NOMO-1 treated with dmso at 0.1 percent for 144 hours (cell line): ENCODE results near the gene SPECC1L.
A peak's percentile ranks its signal among the peaks of the same experiment; 100 is the strongest.

Source experiments
- DNase-seq: peaks from one replicate; lab custom pipeline; 2025; ENCODE audit not compliant: unreplicated experiment; lab: John Stamatoyannopoulos, UW

SPECC1L gene

GRCh38 chr22:24412274-24412673 lies 141.6 kb downstream of the SPECC1L start:
- no peak for DNase-seq

GRCh38 chr22:24413271-24413670 lies 142.6 kb downstream of the SPECC1L start:
- no peak for DNase-seq

DNA sequence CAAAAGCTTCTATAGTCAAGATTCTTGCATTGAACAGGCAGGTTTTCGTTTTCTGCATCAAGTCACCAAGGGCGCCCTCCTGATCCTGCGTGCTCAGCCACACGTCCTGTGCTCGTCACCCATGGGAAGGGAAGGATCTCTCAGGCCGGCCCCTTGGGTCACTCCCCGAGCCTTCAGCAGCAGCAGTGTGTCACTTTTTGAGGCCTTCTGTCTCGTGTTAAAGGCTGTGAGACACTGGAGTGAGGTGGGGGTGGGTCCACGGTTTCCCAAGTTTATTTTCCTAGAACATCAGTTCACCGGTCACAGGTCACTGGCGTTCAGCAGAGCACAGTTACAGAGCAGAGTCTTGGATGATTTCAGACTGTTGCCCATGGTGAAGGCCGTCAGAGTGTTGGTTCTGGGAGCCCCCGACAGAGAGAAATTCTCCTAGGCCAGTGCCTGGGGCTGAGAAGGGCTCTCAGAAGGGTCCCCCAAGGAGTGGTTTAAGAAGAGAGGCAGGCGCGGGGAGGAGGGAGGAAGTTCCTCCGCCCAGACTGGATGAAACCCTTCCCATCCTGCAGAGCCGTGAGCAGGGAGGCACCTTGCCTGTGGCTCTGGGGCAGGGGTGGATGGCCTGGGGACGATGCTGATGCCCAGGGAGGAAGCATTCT lies 143.2 kb downstream of the SPECC1L start:
- DNase-seq: no peak

- no peak for DNase-seq
These were observed 143.9 kb downstream of the SPECC1L start for GRCh38 chr22:24414523-24414922.

- DNase-seq: no peak
These were observed 144.6 kb downstream of the SPECC1L start for GRCh38 chr22:24414984-24415945.

GRCh38 chr22:24416095-24416494 lies 145.5 kb downstream of the SPECC1L start:
- DNase-seq: no peak

DNA sequence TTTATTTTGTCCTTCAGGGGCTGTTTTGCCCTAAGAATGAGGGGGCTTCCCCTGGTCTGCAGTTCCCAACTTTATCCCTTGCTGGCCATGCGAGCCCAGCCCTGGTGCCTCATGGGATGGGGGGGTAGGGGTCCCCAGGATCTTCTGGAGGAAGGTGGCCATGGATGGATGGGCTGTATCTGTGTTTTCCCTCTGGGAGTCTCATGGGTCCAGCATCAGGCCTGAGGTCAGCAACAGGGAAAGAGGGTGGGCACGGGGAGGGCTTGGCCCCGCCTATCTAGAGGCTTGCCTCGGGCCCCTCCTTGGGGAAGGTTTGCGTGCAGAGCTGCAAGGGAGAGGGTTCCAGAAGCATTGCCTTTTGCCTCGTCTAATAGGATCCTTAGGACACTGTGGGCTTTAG lies 146.0 kb downstream of the SPECC1L start:
- DNase-seq: no peak

- DNase-seq: no peak
These were observed 146.6 kb downstream of the SPECC1L start for GRCh38 chr22:24417200-24417599.

DNA sequence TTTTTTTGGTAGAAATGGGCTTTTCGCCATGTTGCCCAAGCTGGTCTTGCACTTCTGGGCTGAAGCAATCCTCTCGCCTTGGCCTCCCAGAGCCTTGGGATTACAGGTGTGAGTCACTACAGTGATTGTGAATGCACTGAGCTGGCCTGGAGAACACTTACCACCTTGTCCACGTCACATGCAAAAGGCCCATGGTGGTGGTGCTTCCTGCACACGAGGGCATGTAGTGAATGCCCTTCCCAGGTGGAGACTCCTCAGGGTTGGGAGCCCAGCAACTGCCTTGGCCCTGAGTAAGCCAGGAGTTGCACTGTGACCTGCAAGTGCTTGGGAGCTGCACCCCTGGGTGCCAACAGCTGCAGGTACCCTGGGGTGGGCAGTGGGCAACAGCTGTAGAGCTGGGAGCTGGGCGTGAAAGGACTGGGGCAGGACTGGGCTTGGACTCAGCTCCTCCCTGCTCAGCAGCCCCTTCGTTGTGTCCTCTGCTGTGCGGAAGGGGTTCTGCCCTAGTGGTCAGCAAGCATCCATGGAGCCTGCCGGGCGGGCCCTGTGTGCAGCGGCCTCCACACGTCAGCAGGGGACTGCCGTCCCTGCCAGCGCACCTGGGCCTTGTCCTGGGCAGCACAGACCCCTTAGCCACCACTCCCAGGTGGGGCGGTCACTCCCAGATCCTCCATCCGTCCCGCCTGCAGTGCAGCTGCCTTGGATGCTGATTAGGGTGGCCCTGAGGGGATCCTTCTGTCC lies 147.4 kb downstream of the SPECC1L start:
- DNase-seq: no peak

GRCh38 chr22:24418786-24419474 lies 148.3 kb downstream of the SPECC1L start:
- no peak for DNase-seq

DNA sequence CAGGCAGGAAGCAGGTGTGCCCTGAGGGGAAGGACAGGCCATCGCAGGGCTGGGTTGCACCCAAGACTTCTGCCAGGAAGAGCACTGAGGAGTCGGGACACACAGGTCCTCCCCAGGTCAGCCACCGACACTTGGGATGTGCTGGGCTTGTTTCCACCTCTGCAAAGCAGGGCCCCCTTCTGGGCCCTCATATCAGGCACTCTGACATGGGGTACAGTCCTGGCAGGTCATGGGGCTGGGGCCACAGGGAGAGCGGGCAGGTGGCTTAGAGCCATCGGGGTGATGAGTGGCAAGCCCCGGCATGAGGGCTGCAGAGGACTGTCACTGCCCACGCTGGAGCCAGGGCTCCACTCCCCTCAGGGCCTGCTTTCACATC lies 148.8 kb downstream of the SPECC1L start:
- no peak for DNase-seq

DNA sequence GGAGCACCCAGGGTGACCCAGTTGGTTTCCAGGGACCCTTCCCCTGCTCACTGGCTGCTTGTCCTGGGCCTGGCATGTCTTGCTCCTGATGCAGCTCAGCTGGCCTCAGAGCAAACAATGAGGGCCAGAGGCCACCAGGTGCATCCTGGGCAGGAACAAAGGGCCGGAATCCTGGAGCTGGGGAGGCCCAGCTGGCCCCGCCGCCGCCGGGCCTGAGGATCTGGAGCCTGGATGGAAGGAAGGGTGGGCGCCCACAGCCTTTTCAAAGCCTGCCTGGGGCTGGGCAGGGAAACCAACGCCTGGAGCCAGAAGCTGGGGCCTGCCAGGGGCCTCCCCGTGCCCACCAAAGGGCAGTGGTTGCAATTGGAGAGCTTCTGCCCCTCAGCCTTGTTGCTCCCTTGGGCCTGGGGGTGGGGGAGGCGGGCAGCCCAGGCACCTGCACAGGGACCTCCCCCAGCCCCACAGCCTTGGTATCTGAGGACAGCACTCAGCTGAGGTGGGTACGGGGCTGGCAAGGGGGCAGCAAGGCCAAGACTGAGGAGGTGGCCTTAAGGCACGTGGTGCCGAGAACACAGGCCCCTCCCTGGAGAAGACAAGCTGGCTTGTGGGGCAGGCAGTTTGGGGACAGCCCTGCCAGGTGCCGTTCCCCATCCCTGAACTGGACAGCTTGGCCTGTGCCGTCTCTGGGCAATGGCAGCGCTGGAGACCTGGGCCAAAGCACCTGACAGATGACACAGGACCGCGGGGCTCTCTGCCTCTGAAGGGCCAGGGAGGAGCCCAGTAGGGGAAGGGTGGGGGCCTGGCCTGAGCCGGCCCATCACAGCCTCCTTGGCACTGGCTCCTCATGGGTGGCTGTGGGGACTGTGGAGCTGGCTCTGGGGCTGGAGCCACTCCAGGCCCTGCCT lies 149.7 kb downstream of the SPECC1L start:
- no peak for DNase-seq

GRCh38 chr22:24420977-24421343 lies 150.3 kb downstream of the SPECC1L start:
- DNase-seq: no peak

GRCh38 chr22:24421428-24421931 lies 150.8 kb downstream of the SPECC1L start:
- peak; percentile 12 for DNase-seq

DNA sequence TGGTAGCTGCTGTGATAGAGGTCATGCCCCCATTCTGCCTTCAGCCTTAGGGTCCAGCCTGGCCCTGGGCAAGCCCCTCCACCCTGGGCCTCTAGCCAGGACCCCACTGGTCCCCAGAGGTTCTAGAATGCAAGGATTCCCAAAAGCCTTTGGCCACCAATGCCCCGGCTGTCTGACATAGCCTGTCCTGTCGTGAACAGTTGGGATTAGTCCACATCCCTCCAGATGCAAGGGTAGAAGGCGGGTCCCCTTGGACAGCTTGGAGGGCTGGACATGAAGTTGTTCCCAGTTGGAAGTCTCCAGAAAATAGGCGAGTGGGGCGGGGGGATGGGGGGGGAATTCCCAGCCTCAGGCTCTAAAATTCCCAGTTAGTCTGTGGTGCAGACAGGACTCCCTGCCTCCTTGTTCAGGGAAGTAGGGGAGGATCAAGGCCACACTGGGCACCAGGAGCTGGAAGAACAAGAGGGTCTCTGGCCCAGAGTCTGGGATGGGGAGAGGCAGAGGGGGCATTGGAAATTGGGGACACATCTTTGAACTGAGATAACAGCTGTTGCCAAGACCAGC lies 151.6 kb downstream of the SPECC1L start:
- no peak for DNase-seq

DNA sequence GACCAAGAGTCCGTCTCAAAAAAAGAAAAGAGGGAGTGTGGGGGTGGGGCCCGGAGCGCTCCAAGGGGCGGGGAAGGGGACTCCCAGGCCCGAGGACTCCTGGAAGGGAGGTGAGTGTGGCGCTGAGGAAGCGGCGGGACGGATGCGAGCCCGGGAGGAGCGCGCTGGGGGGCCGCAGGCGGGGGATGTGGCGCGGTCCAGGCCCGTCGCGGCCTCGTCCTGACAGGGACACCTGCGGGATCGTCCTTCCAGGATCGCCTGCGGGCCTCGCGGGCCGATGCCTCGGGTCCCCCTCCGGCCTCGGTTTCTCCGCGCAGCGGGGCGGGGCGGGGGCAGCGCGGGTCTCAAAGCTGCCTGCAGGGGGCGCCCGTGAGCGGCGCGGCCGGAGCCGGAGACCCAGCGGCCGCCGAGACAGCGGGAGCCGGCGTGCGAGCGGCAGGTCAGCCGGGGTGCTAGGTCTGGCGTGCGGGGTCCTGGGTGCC lies 152.9 kb downstream of the SPECC1L start:
- peak; percentile 24 for DNase-seq

GRCh38 chr22:24424001-24424900 lies 153.6 kb downstream of the SPECC1L start:
- no peak for DNase-seq
